Stimulated activated CD8-positive, alpha-beta memory T cell treated with anti-CD3 and anti-CD28 coated beads, Interleukin-15, amount 100 ng/mL, for 48 hours (primary cell): ENCODE data around the gene SRBD1.

ENCODE experiments used
- DNase-seq, 2 donors: peaks; one replicate each; pipeline ENCODE4 v3.0.0-alpha.2; 2020; ENCODE audit warnings: low read depth in 2 of 2

SRBD1 gene

DNA sequence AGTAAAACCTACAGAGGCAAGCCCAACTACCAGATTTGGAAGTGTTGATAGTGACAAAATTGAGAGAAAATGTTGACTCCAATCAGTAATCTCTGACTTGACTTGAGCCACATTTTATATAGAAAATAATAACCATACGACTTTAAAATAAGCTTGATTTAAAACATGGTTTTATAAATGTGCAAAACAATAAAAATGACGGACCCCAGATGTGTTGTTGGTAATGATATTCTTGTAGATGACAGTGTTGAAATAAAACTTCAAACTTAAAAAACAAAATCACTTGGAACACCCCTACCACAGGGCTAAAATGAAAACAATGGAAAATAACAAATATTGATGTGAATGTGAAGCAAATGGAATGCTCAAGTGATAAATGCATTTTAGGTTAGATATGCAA lies 188.1 kb downstream of the SRBD1 start:
- DNase-seq = no peak

DNA sequence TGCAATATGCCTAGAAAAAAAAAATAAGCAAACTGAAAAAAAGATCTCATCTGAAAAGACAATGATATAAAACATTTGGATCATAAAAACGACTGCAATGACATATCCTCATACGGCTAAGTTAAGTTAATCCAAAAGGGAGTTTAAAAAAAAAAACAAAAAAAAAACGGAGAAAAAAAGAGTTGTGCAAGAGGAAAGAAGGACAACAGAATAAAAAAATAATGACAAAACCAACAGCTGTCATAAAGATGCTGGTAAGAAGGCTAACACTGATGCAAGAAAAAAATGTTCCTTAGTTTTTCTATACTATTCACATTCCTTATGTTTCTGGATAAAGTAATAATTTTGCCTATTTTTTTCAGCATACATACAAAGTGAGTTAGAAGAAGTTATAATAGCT lies 192.5 kb downstream of the SRBD1 start:
- DNase-seq = no peak

DNA sequence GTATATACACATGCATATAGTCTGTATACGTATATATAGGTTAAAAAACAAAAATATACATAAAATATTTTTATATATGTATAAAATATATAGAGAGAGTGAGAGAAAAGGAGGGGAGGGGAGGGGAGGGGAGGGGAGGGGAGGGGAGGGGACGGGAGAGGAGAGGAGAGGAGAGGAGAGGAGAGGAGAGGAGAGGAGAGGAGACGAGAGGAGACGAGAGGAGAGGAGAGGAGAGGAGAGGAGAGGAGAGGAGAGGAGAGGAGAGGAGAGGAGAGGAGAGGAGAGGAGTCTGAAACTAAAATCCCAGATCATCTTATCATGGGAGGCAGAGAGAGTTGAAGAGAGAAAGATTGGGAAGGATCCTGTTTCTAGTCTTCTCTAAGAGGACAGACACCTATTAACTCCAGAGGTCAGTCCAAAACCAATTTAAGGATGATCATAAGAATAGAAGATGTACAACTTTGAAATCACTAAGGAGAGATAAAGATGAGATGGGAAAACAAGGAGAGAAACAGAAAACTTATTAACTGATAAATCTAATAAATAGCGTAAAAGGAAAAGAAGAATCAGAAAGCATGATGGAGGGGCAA lies 195.4 kb downstream of the SRBD1 start:
- DNase-seq = no peak

DNA sequence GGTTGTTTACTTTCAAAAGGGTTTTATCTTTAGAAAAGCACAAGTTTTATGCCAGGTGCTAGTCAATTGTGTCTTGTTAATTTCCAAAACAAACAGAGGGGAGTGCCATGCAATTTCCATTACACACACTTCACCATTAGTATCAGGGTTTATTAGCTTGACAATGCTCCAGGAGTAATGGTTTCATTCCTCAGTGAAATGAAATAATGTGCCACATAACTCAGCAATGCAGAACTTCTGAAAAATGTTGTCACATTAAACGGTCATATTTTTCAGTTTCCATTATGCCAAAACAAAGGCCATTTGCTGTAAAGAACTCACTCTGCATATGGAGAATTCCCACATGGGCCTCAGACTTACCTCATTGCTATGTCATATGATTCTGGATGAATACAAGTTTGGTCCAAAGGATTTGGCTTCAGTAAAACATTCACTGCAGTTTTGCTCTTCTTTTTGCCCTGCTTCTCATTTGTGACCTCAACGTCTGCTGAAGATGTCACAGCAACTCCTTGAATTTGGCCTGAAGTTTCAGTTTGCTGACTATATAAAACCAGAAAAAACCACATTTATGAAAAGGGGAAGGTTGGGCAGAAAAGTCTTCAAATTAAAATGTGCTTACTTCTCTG lies 198.2 kb downstream of the SRBD1 start:
- DNase-seq = no peak

DNA sequence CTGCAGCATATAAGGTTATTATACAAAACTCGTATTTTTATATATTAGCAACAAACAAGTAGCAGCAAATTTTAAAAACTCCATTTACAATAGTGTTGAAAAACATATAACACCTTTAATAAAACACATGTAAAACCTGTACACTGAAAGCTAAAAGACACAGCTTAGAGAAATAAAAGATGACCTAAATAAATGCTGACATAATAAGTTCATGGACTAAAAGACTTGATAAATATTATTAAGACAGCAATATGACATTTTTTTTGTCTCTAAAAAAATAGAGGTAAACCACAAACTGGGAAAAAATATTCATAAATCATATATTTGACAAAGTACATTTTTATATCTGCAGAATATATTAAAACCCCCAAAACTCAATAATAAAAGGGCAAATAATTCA lies 201.4 kb downstream of the SRBD1 start:
- DNase-seq = no peak

DNA sequence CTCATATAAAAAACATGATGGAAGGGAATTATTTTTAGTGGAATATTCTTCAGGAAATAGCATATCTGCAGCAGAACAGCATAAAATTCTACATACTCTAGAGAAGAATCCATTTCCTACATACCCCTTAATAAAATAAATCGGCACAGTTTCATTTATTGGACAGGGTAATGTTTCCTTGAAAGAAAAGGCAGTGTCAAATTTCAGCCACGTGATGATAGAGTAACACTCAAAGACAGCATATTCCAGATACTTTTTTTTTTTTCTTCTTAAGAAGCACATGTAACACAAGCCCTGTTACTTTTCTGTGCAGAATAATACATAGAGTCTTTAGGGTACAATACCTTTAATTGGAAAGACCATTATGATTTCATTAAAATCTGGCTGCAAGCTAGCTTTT lies 204.4 kb downstream of the SRBD1 start:
- DNase-seq = no peak

DNA sequence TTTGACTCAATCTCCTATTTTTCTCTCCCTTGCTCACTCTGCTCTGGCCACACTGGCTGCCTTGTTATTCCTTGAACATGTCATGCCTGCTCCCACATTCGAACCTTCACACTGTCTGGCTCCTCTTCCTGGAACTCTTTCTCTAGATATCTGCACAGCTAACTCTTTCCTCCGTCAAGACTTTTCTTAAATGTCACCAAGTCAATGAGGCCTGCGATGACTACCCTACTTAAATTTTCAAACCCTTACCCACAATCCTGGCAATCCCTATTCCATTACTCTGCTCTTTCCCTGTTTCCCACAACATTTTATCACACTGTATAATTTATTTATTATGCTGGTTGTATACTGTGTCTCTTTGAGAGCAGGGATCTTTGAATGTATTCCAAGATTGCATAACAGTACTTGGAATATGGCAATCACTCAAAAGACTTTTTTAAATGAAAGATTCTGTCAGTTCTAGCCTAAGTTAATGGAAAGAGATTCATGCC lies 206.2 kb downstream of the SRBD1 start:
- no peak for DNase-seq

DNA sequence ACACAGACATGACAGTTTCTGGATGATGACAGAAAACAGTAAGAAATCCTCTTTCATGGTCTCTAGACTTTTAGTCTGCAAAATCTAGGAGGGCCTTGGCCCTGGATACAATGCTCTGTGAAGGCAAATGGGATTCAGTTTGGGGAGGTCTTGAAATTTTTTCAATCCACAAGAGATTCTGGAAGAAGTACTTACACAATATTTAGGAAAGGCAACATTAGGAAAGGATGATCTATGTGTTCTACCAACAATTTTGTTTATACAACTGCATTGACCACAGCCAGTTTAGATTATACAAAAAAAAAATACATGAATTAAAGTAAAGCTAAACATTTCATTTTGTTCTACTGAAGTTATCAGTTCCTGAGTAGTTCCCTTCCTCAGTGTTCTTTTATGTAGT lies 208.0 kb downstream of the SRBD1 start:
- no peak for DNase-seq

DNA sequence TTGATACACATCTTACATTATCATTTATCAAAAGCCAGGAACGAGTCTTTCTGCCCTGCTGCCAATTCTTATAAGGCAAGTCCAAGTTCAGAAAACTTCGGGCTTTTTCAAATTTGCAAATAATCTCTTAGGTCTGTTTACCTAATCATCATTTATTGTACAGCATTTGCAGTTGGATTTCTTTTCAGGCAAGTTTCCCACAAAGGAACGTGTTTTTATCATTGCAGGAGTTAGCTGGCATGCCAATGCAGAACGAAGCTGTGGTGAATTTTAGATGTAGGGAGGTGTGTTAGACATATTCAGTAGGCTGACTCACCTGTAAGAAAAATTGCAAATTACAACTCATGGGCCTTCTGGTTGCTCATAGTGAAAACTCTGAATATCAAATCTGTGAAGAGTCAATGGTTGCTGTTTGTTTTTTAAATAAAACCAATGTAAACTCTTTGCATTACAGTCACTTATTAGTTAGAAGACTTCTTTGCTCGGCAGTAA lies 209.6 kb downstream of the SRBD1 start:
- DNase-seq = no peak

DNA sequence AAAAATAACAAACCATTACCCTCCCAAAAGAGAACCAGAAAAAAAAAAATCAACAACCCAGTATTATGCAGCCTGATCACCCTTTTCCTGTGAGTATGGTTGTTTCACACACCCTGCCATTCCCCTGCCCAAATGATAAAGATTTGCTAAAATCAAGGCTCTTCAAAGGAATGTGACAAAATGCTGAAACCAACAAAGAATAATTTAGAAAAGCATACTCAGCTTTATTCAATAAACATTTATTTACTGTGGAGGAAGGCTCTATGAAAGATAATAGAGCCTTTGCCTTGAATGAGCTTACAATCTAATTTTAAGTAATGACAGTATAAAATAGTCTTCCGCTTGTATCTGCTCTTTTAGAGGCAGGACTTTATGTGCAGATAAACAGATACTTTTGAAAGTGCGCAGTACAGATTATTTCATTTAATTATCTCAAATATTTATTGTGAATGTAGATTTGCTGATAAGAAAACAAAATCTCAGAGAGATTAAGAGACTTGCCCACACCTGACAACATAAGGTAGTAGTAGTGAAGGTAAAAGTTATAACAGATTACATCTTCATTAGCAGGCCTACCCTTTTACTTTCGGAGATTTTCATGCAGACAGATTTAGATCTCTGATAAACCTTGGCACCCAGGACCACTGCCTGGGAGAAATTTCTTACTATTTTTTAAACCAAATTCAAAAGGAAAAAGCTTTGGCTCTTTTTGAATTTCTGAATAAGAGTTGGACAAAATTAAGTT lies 211.9 kb downstream of the SRBD1 start:
- DNase-seq = no peak

DNA sequence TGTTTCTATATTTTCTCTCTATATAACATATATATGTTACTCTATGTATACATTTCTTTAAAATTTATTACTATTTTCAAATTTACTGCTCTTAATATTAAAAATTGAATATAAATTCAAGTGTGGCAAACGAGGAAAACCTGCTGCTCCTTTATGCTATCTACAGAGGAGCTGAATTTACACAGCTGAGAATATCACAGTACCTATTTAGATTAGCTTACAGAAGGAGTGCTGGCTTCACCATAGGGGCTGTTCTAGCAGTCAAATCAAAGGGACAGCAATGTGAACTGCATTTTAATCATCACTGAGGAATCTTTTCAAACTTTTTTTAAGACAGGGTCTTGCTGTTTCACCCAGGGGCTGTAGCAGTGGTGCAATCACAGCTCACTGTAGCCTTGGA lies 213.8 kb downstream of the SRBD1 start:
- no peak for DNase-seq

DNA sequence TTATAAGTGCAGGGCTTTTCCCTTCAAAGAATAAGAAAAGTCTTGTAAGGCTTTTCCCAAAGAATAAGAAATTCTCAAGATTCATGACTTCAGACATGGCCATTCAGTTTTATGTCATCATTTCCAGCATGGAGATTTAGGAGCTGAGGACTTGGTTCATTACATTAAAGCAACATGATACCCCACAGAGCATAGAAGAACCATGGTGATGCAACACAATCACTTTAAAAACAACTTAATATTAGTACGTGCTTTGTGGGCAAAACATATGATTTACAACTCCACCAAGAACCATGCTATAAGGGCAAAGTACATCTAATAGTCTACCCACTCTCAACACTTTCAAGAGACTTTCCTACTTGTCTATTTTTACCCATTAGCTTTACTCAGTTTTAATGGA lies 214.4 kb downstream of the SRBD1 start:
- DNase-seq = no peak

DNA sequence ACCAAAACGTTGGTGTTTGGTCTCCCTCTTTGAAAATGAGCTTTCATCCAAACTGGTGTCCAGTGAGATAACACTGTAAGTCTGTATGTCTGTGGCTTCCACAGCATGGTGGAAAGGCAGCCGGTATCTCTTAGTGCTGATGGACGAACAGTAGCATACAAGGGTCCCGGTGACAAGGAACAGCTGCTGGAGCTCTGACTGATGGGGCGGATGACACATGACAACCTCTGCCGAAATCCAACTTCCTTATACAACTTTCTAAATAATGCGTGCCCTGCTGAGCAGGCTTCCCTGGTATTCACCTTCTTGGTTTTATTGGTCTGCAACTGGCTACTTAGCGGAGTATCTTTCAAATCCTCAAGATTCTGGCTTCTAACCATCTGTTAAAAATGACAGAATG lies 216.2 kb downstream of the SRBD1 start:
- no peak for DNase-seq

DNA sequence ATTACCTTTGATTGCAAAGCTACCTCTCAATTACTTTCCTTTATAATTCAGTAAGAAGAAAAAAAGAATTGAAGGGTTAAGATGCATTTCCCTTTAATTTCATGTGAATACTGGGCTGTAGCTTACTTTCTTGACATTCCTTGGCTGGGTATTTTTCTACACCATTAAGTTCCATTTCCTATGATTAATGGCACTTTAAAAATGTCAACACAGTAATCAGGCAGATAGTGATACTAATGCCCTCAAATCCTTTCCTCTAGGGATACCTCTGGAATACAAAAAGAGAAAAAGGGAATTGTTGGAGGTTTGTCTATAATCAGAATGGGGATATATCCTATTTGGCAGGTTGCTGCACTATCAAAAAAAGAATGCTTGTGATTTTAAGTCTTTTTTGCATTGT lies 216.9 kb downstream of the SRBD1 start:
- DNase-seq = no peak

DNA sequence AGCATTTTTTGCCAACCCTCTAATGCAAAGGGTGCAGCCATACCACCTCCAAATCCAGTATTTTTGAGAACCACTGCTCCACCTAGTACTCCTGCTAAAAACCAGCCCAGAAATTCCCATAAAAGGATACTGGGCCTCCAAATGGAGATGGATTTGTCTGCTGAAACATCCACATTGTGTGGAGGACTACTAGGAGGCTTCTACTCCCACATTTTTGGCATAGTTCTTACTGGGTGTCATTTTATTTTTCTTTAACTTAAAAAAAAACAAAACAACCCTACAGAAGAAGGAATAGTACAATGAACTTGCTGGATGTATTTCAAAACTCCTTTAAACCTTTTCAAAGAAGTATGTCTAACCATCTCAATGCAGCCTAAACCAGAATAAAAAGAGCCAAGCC lies 219.2 kb downstream of the SRBD1 start:
- no peak for DNase-seq

DNA sequence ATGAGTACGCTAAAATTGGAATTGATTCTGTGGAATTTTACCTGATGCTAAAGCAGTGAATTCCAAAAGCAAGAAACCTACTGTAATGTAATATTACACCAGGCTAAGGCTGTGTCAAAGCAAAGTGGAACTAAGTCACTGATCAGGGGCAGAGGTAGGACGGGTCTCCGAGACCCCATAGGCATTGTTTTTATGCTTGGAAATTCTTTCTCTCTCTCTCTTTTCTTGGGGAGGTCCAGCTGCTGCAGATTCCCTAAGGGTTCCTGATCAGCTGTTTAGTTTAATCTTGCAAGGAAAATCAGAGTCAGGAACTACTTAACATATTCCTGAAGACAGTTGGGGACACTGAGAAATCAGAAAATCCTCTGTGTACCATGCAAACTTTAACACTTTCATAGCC lies 220.2 kb downstream of the SRBD1 start:
- no peak for DNase-seq

DNA sequence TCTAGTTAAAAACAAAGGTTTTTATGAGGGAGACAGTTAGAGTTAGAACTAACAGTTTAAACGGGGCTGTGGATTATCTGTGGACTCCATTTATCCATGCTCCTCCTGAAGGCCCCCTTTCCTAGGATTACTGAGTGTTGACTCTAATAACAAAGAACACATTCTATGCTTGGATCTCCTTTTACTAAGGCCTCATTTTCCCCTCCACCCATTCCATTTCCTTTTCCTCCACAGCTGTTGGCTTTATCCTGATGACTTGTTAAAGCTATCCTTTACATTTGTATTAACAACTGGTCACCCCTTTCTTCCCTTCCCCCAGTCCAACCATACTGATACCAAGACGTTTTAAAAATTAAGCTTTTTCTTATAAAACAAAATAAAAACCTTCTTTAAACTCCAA lies 220.6 kb downstream of the SRBD1 start:
- no peak for DNase-seq

DNA sequence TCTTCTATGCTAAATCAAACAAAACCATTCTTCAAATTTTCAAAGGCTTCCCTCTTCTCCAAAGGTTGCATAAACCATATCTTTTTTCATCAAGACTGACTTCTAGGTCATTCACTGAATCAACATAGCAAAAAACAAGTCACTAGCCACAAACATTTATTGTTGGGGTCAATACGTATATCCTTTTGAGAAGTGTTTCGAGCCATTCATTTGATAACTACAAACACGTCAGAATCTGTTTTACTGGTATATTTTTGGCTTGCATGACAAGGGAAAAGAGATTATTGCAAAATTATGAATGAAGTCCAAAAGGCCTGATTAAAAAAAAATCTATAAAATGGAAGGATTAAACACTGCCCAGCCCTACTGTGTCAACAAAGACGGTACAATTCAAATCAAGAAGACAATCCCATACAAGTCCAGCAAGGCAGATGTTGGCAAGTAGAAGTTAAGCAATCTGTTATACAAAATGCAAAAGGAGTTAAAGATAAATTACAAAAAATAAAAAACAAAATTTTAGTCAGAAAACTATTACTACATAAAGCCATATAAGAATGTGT lies 222.4 kb downstream of the SRBD1 start:
- no peak for DNase-seq

DNA sequence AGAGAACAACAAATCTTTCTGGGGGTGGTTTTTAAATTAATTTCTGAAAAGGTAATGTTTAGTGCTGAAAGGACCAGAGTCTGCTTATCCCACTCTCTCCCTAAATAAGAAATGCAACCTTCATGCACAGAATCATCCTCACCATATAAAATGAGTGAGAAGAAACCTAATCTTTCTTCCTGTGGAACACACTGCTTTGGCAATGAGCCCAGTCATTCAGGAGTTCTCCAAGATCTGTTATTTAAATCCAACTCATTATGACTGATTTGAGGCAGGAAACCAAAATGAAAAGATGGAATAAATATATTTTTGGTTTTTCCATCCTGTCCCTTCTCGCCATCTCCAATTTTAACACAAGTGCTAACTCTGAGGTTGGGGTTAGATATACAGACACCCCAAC lies 228.3 kb downstream of the SRBD1 start:
- no peak for DNase-seq

DNA sequence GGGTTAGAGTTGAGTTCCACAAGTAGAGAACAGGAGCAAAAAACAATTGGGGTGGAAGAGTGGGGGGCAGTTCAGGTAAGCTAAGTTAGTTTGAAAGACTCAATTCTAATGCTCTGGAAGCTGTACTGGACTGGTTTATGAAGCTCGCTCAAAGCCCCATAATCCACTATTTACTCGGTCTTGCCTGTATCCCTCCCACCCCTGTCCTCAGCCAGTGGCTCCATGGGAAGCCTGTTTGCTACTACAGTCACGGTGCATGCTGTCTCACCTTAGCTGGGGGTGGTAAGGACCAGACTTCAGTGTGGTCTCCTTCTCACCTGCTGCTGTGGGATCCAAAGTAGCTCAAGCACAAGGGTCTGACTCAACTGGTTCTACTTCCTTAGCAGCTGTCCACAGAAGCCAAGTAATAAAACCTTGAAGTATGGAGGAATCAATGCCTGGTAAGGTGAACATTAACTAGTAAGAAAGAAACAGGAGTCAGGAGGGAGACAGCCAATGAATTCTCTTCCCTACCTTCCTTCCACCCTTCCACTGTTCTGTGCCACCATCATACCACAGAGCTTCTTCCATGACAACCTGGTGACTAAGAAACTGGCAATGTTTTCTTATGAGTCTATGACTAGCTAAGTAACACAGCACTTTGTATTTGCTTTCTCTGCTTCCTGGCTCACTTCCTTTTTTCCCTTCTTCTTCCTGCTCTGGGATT lies 230.8 kb downstream of the SRBD1 start:
- DNase-seq = no peak

DNA sequence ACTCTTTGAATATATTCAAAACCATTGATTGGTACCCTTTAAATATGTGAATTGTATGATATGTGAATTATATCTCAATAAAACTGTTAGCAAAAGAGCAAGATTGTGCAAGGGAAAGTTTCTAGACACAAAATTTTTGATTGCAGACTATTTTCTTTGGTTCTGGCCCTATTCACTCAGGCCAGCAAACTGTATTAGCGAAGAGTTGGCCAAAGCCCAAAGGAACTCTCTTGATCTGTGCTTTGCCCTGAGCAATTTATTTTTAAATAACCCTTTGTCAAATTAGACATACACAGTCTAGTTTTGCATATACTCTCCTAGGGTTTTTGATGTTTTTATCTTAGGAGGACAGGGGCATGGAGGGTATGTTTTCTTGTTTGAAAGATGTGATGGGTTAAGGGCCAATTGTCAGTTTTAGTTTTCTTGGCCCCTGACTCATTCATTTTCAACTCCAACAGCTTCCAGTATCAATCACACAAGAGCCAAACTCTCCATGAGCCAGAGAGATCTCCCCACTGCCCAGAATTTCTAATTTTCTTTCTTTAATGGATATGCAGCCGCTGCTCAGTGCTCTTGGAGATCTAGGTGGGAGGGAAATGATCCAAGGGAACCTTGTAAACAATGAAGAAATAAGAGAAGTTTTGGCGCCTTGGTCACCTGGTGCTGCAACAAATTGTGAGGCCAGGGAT lies 231.5 kb downstream of the SRBD1 start:
- DNase-seq = no peak

DNA sequence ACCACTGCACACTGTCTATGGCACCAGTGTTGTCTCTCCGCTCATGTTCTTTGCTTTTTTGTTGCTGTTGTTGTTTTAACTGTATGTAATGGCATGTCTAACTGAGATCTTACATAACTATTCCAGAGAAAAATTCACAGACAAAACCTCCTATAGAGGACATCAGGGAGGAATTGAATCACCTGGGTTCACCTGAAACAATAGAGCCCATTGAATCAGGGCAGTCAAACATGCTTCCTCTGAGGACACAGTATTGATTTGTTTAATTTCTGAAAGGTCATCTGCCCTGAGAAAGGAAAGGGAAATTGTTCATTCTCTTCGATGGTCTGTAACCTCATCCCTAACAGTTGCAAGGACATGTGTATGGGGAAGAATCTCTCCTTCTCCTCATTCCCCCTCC lies 237.5 kb downstream of the SRBD1 start:
- DNase-seq = no peak
